ENCODE measurements around the gene DCC. TPM values are rescaled to one million over a fixed set of nuclear protein-coding genes. Genes with fewer than 3 reads are reported as not detected.

The DCC gene
- polyA plus RNA-seq, 1 donor (not counting 4 experiments of a cell fraction or from before 2014, with no cell fraction given) = not detected

GRCh38 chr18:52700116-52700515 lies 360.1 kb downstream of the DCC start:
- no peaks in the 10 kb centered on the region for H4K20me1 ChIP-seq (ENCODE audit: control insufficient read depth, extremely low read depth, insufficient read depth, low read length)
- TF ChIP-seq EZH2 (IDR thresholded peaks at IDR 0.05; ENCODE audit: low read length) (no peak), CTCF (optimal IDR thresholded peaks at IDR 0.05 in 1 of 3, IDR thresholded peaks at IDR 0.05 in 1 of 3, conservative IDR thresholded peaks at IDR 0.05 in 1 of 3; ENCODE audit: extremely low read depth in 1 of 3, insufficient read depth in 2 of 3, low read length in 3 of 3) (no peak)
- no peaks in the 10 kb centered on the region for H3K9me1 ChIP-seq (ENCODE audit: control insufficient read depth, extremely low read depth, insufficient read depth, low read length)
- no peaks in the 10 kb centered on the region for H3K4me1 ChIP-seq (ENCODE audit: control insufficient read depth, extremely low read depth, insufficient read depth, low read length)
- no peak for DNase-seq (ENCODE audit: low read depth, low spot score)
- H3K36me3 ChIP-seq (ENCODE audit: control insufficient read depth in 2 of 2, extremely low read depth in 1 of 2, insufficient read depth in 2 of 2, low read length in 2 of 2) = no peaks in the 10 kb centered on the region
- peaks cover 3% of the 10 kb centered on the region for H3K9me3 ChIP-seq (ENCODE audit: control insufficient read depth, low read depth, low read length)
- H3K4me2 ChIP-seq (ENCODE audit: control insufficient read depth, extremely low read depth, insufficient read depth, low read depth, low read length) = no peak overlapping the region
- dilution Hi-C loops (cut with MboI; ENCODE audit: extremely low pct_ligation_motif_present, low sequenced_read_pairs) = no loop called here
- H3K27ac ChIP-seq (ENCODE audit: control insufficient read depth, insufficient read depth, low read length) = no peak overlapping the region
- H3K4me3 ChIP-seq (ENCODE audit: control insufficient read depth in 2 of 3, extremely low read depth in 1 of 3, insufficient read depth in 2 of 3, low read depth in 1 of 3, low read length in 3 of 3) = no peak overlapping the region
- no peak for FAIRE-seq
- no peaks in the 10 kb centered on the region for H3K27me3 ChIP-seq (ENCODE audit: control insufficient read depth, extremely low read depth, insufficient read depth, low read length)
- H3K9ac ChIP-seq (ENCODE audit: control insufficient read depth, extremely low read depth, insufficient read depth, low read length) = no peak overlapping the region
- no peaks in the 10 kb centered on the region for H3K79me2 ChIP-seq (ENCODE audit: control insufficient read depth, insufficient read depth, low read length)
- no peak overlapping the region for H2AFZ ChIP-seq (ENCODE audit: control insufficient read depth, low read length)

DNA sequence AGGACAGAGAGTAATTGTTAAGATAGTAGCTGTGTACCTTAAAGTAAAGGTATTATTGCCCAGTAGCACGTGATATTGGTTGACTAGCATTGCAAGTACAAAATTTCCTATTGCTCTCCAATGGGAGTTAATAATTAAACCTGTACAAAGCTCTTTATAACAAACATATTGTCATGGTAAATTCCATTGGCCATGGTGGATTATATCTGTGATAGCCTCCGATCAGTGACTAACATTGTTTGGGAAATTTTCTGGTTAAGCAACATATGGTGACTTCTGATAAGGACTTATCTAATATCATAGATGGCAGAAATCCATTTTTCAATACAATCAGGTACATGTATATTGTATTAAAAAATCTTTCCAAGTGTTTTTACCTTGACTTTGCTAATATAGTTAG lies 360.8 kb downstream of the DCC start:
- dilution Hi-C loops (cut with MboI; ENCODE audit: extremely low pct_ligation_motif_present, low sequenced_read_pairs) = no loop called here
- Histone ChIP-seq H3K9ac (ENCODE audit: control insufficient read depth, extremely low read depth, insufficient read depth, low read length) (no peak overlapping the region), H3K27ac (ENCODE audit: control insufficient read depth, insufficient read depth, low read length) (no peak overlapping the region), H3K9me1 (ENCODE audit: control insufficient read depth, extremely low read depth, insufficient read depth, low read length) (no peaks in the 10 kb centered on the region), H3K79me2 (ENCODE audit: control insufficient read depth, insufficient read depth, low read length) (no peaks in the 10 kb centered on the region), H3K4me1 (ENCODE audit: control insufficient read depth, extremely low read depth, insufficient read depth, low read length) (no peaks in the 10 kb centered on the region), H4K20me1 (ENCODE audit: control insufficient read depth, extremely low read depth, insufficient read depth, low read length) (no peaks in the 10 kb centered on the region), H3K36me3 (ENCODE audit: control insufficient read depth in 2 of 2, extremely low read depth in 1 of 2, insufficient read depth in 2 of 2, low read length in 2 of 2) (no peaks in the 10 kb centered on the region), H2AFZ (ENCODE audit: control insufficient read depth, low read length) (no peak overlapping the region), H3K9me3 (ENCODE audit: control insufficient read depth, low read depth, low read length) (peaks cover 3% of the 10 kb centered on the region), H3K4me2 (ENCODE audit: control insufficient read depth, extremely low read depth, insufficient read depth, low read depth, low read length) (no peak overlapping the region), H3K27me3 (ENCODE audit: control insufficient read depth, extremely low read depth, insufficient read depth, low read length) (no peaks in the 10 kb centered on the region), H3K4me3 (ENCODE audit: control insufficient read depth in 2 of 3, extremely low read depth in 1 of 3, insufficient read depth in 2 of 3, low read depth in 1 of 3, low read length in 3 of 3) (no peak overlapping the region)
- DNase-seq (ENCODE audit: low read depth, low spot score) (no peak), FAIRE-seq (no peak)
- TF ChIP-seq EZH2 (IDR thresholded peaks at IDR 0.05; ENCODE audit: low read length) = no peak
- TF ChIP-seq CTCF (optimal IDR thresholded peaks at IDR 0.05 in 1 of 3, IDR thresholded peaks at IDR 0.05 in 1 of 3, conservative IDR thresholded peaks at IDR 0.05 in 1 of 3; ENCODE audit: extremely low read depth in 1 of 3, insufficient read depth in 2 of 3, low read length in 3 of 3) = no peak

Data from keratinocyte (primary cell).